Measurements from ENCODE around the gene SIPA1L3.
"Not testable (repeated sequence)": the region's sequence is repeated elsewhere in the genome, so short reads cannot be mapped to it uniquely, and the experiment has no call there.

DNA sequence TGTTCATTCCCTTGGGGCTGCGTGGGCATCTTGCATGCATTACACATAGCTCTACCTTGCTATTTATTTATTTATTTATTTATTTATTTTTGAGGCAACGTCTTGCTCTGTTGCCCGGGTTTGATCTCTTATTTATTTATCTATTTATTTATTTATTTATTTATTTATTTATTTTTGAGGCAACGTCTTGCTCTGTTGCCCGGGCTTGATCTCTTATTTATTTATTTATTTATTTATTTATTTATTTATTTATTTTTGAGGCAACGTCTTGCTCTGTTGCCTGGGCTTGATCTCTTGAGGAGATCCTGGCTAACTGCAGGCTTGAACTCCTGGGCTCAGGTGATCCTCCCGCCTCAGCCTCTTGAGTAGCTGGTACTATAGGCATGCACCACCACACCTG lies 158.8 kb downstream of the SIPA1L3 start:
- TF ChIP-seq, protein P1, sequence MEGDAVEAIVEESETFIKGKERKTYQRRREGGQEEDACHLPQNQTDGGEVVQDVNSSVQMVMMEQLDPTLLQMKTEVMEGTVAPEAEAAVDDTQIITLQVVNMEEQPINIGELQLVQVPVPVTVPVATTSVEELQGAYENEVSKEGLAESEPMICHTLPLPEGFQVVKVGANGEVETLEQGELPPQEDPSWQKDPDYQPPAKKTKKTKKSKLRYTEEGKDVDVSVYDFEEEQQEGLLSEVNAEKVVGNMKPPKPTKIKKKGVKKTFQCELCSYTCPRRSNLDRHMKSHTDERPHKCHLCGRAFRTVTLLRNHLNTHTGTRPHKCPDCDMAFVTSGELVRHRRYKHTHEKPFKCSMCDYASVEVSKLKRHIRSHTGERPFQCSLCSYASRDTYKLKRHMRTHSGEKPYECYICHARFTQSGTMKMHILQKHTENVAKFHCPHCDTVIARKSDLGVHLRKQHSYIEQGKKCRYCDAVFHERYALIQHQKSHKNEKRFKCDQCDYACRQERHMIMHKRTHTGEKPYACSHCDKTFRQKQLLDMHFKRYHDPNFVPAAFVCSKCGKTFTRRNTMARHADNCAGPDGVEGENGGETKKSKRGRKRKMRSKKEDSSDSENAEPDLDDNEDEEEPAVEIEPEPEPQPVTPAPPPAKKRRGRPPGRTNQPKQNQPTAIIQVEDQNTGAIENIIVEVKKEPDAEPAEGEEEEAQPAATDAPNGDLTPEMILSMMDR (IDR thresholded peaks at IDR 0.05 in 2 of 3, conservative IDR thresholded peaks at IDR 0.05 in 1 of 3; ENCODE audit: insufficient read depth in 2 of 3, low read depth in 1 of 3, low read length in 3 of 3), result not testable (repeated sequence)
- TF ChIP-seq, protein P2, sequence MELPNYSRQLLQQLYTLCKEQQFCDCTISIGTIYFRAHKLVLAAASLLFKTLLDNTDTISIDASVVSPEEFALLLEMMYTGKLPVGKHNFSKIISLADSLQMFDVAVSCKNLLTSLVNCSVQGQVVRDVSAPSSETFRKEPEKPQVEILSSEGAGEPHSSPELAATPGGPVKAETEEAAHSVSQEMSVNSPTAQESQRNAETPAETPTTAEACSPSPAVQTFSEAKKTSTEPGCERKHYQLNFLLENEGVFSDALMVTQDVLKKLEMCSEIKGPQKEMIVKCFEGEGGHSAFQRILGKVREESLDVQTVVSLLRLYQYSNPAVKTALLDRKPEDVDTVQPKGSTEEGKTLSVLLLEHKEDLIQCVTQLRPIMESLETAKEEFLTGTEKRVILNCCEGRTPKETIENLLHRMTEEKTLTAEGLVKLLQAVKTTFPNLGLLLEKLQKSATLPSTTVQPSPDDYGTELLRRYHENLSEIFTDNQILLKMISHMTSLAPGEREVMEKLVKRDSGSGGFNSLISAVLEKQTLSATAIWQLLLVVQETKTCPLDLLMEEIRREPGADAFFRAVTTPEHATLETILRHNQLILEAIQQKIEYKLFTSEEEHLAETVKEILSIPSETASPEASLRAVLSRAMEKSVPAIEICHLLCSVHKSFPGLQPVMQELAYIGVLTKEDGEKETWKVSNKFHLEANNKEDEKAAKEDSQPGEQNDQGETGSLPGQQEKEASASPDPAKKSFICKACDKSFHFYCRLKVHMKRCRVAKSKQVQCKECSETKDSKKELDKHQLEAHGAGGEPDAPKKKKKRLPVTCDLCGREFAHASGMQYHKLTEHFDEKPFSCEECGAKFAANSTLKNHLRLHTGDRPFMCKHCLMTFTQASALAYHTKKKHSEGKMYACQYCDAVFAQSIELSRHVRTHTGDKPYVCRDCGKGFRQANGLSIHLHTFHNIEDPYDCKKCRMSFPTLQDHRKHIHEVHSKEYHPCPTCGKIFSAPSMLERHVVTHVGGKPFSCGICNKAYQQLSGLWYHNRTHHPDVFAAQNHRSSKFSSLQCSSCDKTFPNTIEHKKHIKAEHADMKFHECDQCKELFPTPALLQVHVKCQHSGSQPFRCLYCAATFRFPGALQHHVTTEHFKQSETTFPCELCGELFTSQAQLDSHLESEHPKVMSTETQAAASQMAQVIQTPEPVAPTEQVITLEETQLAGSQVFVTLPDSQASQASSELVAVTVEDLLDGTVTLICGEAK (IDR thresholded peaks at IDR 0.05), result not testable (repeated sequence)
- TF ChIP-seq, protein P2 (CRISPR knock-in tag; IDR thresholded peaks at IDR 0.05), result not testable (repeated sequence)
- TF ChIP-seq DNMT1 (IDR thresholded peaks at IDR 0.05); POLR2A (conservative IDR thresholded peaks at IDR 0.05): not testable (repeated sequence)

All from K562 (cell line).